OCI-LY3 (cell line): Measurements from ENCODE around the gene ACOT11.

Experiments
- EZH2phosphoT487 ChIP-seq: fragments of 200-600 bp; shearing (Covaris generic); IDR thresholded peaks from 2 replicates; pipeline ENCODE4 v1.6.1; 2018; ENCODE audit warnings: antibody characterized with exemption, mixed run types, low read depth
- TF ChIP-seq, protein P1 (sequence below): fragments of 200-600, 300-600 bp; sonication (generic); IDR thresholded peaks from 2 replicates; pipeline ENCODE4 v1.5.1; 2014; ENCODE audit warnings: antibody characterized with exemption, low read length, low read depth

- TF ChIP-seq, protein P1, sequence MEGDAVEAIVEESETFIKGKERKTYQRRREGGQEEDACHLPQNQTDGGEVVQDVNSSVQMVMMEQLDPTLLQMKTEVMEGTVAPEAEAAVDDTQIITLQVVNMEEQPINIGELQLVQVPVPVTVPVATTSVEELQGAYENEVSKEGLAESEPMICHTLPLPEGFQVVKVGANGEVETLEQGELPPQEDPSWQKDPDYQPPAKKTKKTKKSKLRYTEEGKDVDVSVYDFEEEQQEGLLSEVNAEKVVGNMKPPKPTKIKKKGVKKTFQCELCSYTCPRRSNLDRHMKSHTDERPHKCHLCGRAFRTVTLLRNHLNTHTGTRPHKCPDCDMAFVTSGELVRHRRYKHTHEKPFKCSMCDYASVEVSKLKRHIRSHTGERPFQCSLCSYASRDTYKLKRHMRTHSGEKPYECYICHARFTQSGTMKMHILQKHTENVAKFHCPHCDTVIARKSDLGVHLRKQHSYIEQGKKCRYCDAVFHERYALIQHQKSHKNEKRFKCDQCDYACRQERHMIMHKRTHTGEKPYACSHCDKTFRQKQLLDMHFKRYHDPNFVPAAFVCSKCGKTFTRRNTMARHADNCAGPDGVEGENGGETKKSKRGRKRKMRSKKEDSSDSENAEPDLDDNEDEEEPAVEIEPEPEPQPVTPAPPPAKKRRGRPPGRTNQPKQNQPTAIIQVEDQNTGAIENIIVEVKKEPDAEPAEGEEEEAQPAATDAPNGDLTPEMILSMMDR = no peak
- no peak for TF ChIP-seq EZH2phosphoT487
These were observed 104.1 kb downstream of the ACOT11 start for GRCh38 chr1:54652168-54652567.
